ENCODE measurements around the gene TRHDE. TPM values are rescaled to one million over a fixed set of nuclear protein-coding genes. Genes with fewer than 3 reads are reported as not detected.

TRHDE gene
- total and polyA plus RNA-seq, 2 donors (not counting 1 experiment from before 2014, with no cell fraction given), result 7.3 to 8.8 TPM

DNA sequence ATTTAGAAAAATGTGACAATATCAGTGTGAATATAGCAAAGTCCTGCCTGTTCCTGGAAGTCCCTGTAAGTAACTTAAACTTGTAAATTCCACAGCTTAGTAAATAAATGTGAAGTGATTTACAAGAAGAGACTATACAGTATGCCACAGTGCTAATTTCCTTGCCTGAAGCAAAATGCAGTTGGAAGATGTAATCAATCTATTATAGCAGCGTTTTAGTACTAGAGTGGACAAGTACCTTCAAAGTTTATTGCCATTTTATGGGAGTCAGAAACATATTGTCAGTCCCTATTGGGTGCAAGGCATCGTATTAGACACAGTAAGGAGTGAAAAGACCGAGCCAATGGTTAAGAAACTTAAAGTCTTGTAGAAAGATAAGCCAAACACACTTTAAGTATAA is 94.1 kb downstream of the TRHDE start:
- no peaks in the 10 kb centered on the region for H3K79me2 ChIP-seq (ENCODE audit: control insufficient read depth, insufficient read depth, low read length)
- no peak overlapping the region for H3K4me2 ChIP-seq (ENCODE audit: extremely low read depth, insufficient read depth, low read length)
- no peak overlapping the region for H3K9ac ChIP-seq (ENCODE audit: insufficient read depth, low read length)
- no peak for TF ChIP-seq EZH2 (IDR thresholded peaks at IDR 0.05; ENCODE audit: low read length, missing control alignments)
- no peak for TF ChIP-seq CTCF (conservative IDR thresholded peaks at IDR 0.05 in 1 of 2, IDR thresholded peaks at IDR 0.05 in 1 of 2; ENCODE audit: low read depth in 1 of 2, low read length in 2 of 2)
- H3K9me3 ChIP-seq (ENCODE audit: control insufficient read depth, insufficient read depth, low read depth, low read length), result no peaks in the 10 kb centered on the region
- no peaks in the 10 kb centered on the region for H3K36me3 ChIP-seq (ENCODE audit: control insufficient read depth, insufficient read depth, low read length)
- no peak for DNase-seq (ENCODE audit: low read depth in 2 of 2)
- H3K27me3 ChIP-seq (ENCODE audit: control insufficient read depth, insufficient read depth, low read length), result no peaks in the 10 kb centered on the region
- no peaks in the 10 kb centered on the region for H3K4me1 ChIP-seq (ENCODE audit: control insufficient read depth, extremely low read depth, insufficient read depth, low read length)
- no peaks in the 10 kb centered on the region for H4K20me1 ChIP-seq (ENCODE audit: control insufficient read depth, extremely low read depth, insufficient read depth, low read length)
- no peak overlapping the region for H3K27ac ChIP-seq (ENCODE audit: insufficient read depth, low read length)
- H2AFZ ChIP-seq (ENCODE audit: low read length), result no peak overlapping the region
- H3K4me3 ChIP-seq (replicated peaks in 1 of 4; ENCODE audit: control extremely low read depth in 1 of 4, insufficient read depth in 1 of 4, low read depth in 3 of 4, low read length in 4 of 4), result no peak overlapping the region

DNA sequence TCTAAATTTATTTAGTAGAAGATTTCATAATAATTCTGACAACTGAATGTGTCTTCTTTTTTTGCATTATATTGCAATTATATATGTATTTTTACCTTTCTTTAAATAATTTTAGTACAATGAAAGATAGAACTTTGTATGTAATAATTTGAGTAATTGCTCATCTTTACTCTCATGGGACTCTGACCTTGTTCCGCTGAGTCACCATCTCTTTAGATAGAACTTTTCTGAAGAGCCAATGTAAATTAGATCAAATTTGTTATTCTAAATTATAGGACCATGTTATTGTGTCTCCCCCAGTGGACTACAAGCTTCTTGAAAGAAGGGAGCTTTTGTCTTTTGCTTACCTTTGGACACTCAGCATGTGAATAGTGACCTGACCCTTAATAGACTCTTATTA is 96.1 kb downstream of the TRHDE start:
- H3K79me2 ChIP-seq (ENCODE audit: control insufficient read depth, insufficient read depth, low read length), result no peaks in the 10 kb centered on the region
- H3K27ac ChIP-seq (ENCODE audit: insufficient read depth, low read length), result no peak overlapping the region
- no peaks in the 10 kb centered on the region for H3K9me3 ChIP-seq (ENCODE audit: control insufficient read depth, insufficient read depth, low read depth, low read length)
- H3K36me3 ChIP-seq (ENCODE audit: control insufficient read depth, insufficient read depth, low read length), result no peaks in the 10 kb centered on the region
- H4K20me1 ChIP-seq (ENCODE audit: control insufficient read depth, extremely low read depth, insufficient read depth, low read length), result no peaks in the 10 kb centered on the region
- no peaks in the 10 kb centered on the region for H3K4me1 ChIP-seq (ENCODE audit: control insufficient read depth, extremely low read depth, insufficient read depth, low read length)
- H3K4me2 ChIP-seq (ENCODE audit: extremely low read depth, insufficient read depth, low read length), result no peak overlapping the region
- H3K27me3 ChIP-seq (ENCODE audit: control insufficient read depth, insufficient read depth, low read length), result no peaks in the 10 kb centered on the region
- H2AFZ ChIP-seq (ENCODE audit: low read length), result no peak overlapping the region
- DNase-seq (ENCODE audit: low read depth in 2 of 2), result no peak
- H3K9ac ChIP-seq (ENCODE audit: insufficient read depth, low read length), result no peak overlapping the region
- TF ChIP-seq CTCF (conservative IDR thresholded peaks at IDR 0.05 in 1 of 2, IDR thresholded peaks at IDR 0.05 in 1 of 2; ENCODE audit: low read depth in 1 of 2, low read length in 2 of 2) (no peak), EZH2 (IDR thresholded peaks at IDR 0.05; ENCODE audit: low read length, missing control alignments) (no peak)
- no peak overlapping the region for H3K4me3 ChIP-seq (replicated peaks in 1 of 4; ENCODE audit: control extremely low read depth in 1 of 4, insufficient read depth in 1 of 4, low read depth in 3 of 4, low read length in 4 of 4)

DNA sequence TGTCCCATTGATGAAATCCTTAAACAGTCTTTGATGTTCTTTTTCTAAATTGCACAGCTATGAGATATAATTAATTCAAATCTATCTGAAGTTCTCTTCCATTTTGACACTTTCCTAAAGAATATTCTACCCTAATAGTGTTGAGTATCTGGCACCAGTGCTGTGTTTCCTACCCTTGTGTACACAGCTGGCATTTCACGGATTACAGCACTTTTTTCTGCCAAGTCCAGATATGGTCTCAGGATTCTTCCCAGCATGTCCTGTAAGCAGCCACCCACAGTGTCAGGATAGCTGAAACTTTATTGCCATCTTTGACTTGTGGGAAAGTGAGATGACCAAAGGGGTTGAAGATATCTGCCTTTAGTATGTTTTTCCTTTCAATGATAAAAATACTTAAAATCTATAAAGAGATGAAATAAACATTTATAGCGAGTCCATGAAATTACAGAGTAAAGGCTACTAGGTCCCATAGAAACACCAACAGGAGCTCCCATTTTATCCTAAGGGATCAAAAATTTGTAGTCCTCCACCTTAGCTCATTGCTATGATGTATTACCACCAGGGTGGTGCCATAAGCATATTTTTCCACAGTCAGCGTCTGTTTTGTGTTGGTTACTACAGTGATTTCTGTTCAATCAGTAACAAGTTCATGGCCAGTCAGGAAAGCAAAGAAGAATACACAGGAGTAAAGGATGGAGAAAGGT is 96.7 kb downstream of the TRHDE start:
- TF ChIP-seq EZH2 (IDR thresholded peaks at IDR 0.05; ENCODE audit: low read length, missing control alignments), result no peak
- TF ChIP-seq CTCF (conservative IDR thresholded peaks at IDR 0.05 in 1 of 2, IDR thresholded peaks at IDR 0.05 in 1 of 2; ENCODE audit: low read depth in 1 of 2, low read length in 2 of 2), result no peak
- H3K27ac ChIP-seq (ENCODE audit: insufficient read depth, low read length), result no peak overlapping the region

More for the DNA sequence above, 96.7 kb downstream of the TRHDE start:
- DNase-seq (ENCODE audit: low read depth in 2 of 2), result peak in 1 of 2 donors; percentile 23
- no peaks in the 10 kb centered on the region for H3K27me3 ChIP-seq (ENCODE audit: control insufficient read depth, insufficient read depth, low read length)
- no peaks in the 10 kb centered on the region for H3K4me1 ChIP-seq (ENCODE audit: control insufficient read depth, extremely low read depth, insufficient read depth, low read length)
- H3K9ac ChIP-seq (ENCODE audit: insufficient read depth, low read length), result no peak overlapping the region
- H3K79me2 ChIP-seq (ENCODE audit: control insufficient read depth, insufficient read depth, low read length), result no peaks in the 10 kb centered on the region
- no peaks in the 10 kb centered on the region for H3K36me3 ChIP-seq (ENCODE audit: control insufficient read depth, insufficient read depth, low read length)
- no peak overlapping the region for H3K4me3 ChIP-seq (replicated peaks in 1 of 4; ENCODE audit: control extremely low read depth in 1 of 4, insufficient read depth in 1 of 4, low read depth in 3 of 4, low read length in 4 of 4)
- H3K9me3 ChIP-seq (ENCODE audit: control insufficient read depth, insufficient read depth, low read depth, low read length), result no peaks in the 10 kb centered on the region
- no peak overlapping the region for H3K4me2 ChIP-seq (ENCODE audit: extremely low read depth, insufficient read depth, low read length)
- no peaks in the 10 kb centered on the region for H4K20me1 ChIP-seq (ENCODE audit: control insufficient read depth, extremely low read depth, insufficient read depth, low read length)
- H2AFZ ChIP-seq (ENCODE audit: low read length), result no peak overlapping the region

All from fibroblast of lung (primary cell).